HG02885 (cell line): ENCODE results near the gene MOB3C.

Experiments
- ATAC-seq: cut with Tn5 transposase; IDR thresholded peaks from one replicate; pipeline ENCODE4 v1.9.1; 2021; ENCODE audit warnings: mild to moderate bottlenecking; ENCODE audit not compliant: unreplicated experiment, poor library complexity

The MOB3C gene

GRCh38 chr1:46607345-46608130 is 9.1 kb downstream of the MOB3C start:
- no peak for ATAC-seq

GRCh38 chr1:46606255-46606965 is 10.2 kb downstream of the MOB3C start:
- no peak for ATAC-seq

- ATAC-seq: no peak
These were observed 11.4 kb downstream of the MOB3C start for GRCh38 chr1:46605232-46605631.

GRCh38 chr1:46603858-46604549 is 12.6 kb downstream of the MOB3C start, which contains the start of gene MKNK1:
Gene MKNK1 (minus strand): TSS chr1:46604268. CDS start chr1:46583327, 20,941 bp downstream.
- ATAC-seq: peak; percentile 96

GRCh38 chr1:46603481-46603857 is 13.1 kb downstream of the MOB3C start:
- no peak for ATAC-seq

GRCh38 chr1:46601257-46602007 is 15.2 kb downstream of the MOB3C start:
- ATAC-seq: no peak

GRCh38 chr1:46599059-46599970 is 17.3 kb downstream of the MOB3C start:
- ATAC-seq: no peak

- ATAC-seq: no peak
These were observed 19.8 kb downstream of the MOB3C start for GRCh38 chr1:46596846-46597245.

- no peak for ATAC-seq
These were observed 20.6 kb downstream of the MOB3C start for GRCh38 chr1:46596036-46596435.

- ATAC-seq: no peak
These were observed 21.5 kb downstream of the MOB3C start for GRCh38 chr1:46595127-46595526.

GRCh38 chr1:46594063-46594462 is 22.5 kb downstream of the MOB3C start:
- no peak for ATAC-seq

GRCh38 chr1:46592823-46593222 is 23.8 kb downstream of the MOB3C start:
- ATAC-seq: no peak

- no peak for ATAC-seq
These were observed 27.1 kb downstream of the MOB3C start for GRCh38 chr1:46589529-46589928.

GRCh38 chr1:46587069-46587468 is 29.5 kb downstream of the MOB3C start:
- no peak for ATAC-seq

GRCh38 chr1:46585312-46585938 is 31.2 kb downstream of the MOB3C start:
- no peak for ATAC-seq

- no peak for ATAC-seq
These were observed 33.1 kb downstream of the MOB3C start for GRCh38 chr1:46583494-46583893.

GRCh38 chr1:46582972-46583371 is 33.6 kb downstream of the MOB3C start:
- ATAC-seq: no peak

- ATAC-seq: no peak
These were observed 34.7 kb downstream of the MOB3C start for GRCh38 chr1:46581681-46582455.
